ACC112 (cell line): ENCODE measurements around the gene CKAP5.

Experiments
- H2AFZ ChIP-seq: fragments of 200-600 bp; sonication (generic); one replicate; pipeline ENCODE4 v1.6.0; 2017; ENCODE audit warnings: antibody characterized with exemption, low read length; ENCODE audit not compliant: unreplicated experiment
- H3K27ac ChIP-seq: fragments of 200-600 bp; sonication (generic); 2 replicates; pipeline ENCODE4 v1.5.1; 2014; ENCODE audit warnings: low read depth, mild to moderate bottlenecking, antibody characterized with exemption, low read length, moderate library complexity
- H3K27me3 ChIP-seq: fragments of 200-600 bp; sonication (generic); 2 replicates; pipeline ENCODE4 v1.6.1; 2014; ENCODE audit warnings: mild to moderate bottlenecking, antibody characterized with exemption, low read length, moderate library complexity, mixed read lengths; ENCODE audit not compliant: insufficient read depth
- H3K36me3 ChIP-seq: fragments of 200-600 bp; sonication (generic); 2 replicates; pipeline ENCODE4 v1.6.1; 2016; ENCODE audit warnings: mild to moderate bottlenecking, antibody characterized with exemption, low read length, moderate library complexity, mixed read lengths; ENCODE audit not compliant: insufficient read depth
- H3K4me1 ChIP-seq: fragments of 200-600 bp; sonication (generic); one replicate; pipeline ENCODE4 v1.6.1; 2016; ENCODE audit warnings: low read length, mixed read lengths; ENCODE audit not compliant: insufficient read depth, unreplicated experiment, control insufficient read depth
- H3K4me3 ChIP-seq: fragments of 200-600 bp; sonication (generic); 2 replicates; pipeline ENCODE4 v1.5.1; 2014; ENCODE audit warnings: mild to moderate bottlenecking, low read depth, low read length
- H3K79me2 ChIP-seq: fragments of 200-600 bp; sonication (generic); one replicate; pipeline ENCODE4 v1.6.0; 2016; ENCODE audit warnings: low read length; ENCODE audit not compliant: control insufficient read depth, unreplicated experiment, insufficient read depth

CKAP5 gene

GRCh38 chr11:46700241-46701077, 145.6 kb downstream of the CKAP5 start, which contains the start of the genes ARHGAP1 and ZNF408:
TSS of gene ARHGAP1 (minus strand) at chr11:46700619. CDS start at chr11:46696107, 4,512 bp downstream.
TSS of gene ZNF408 (plus strand) at chr11:46701031. CDS start at chr11:46701048, 17 bp downstream.
- peak within 1 kb of the TSS; percentile 94 for H3K4me3 ChIP-seq
- 0 out of 2 replicates have a peak, but pooled peaks cover 5% of the 10 kb centered on the region for H3K36me3 ChIP-seq
- no peaks in the 10 kb centered on the region for H3K27me3 ChIP-seq
- peaks cover 21% of the 10 kb centered on the region for H3K4me1 ChIP-seq
- H3K27ac ChIP-seq = peak within 1 kb of the TSS; percentile 86
- H2AFZ ChIP-seq = peak within 1 kb of the TSS; percentile 83
- H3K79me2 ChIP-seq = peaks cover 51% of the 10 kb centered on the region

DNA sequence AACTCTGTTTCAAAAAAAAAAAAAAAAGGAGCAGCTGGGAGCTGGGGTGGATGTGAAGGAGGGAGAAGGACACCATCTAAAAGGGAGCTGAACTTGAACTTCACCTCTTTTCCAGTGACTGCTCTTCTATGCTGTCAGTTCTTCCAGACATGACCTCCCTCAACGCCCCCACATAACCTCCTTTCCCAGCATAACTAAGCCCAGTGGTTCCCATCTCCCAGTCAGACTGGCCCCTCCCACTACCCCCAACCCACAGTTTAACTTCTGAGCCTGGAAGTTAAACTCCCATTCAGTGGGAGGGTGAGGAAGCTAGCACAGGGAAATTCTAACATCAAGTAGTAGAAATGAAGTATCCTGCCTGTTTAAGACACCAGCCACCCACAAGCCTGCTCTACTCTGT, 147.5 kb downstream of the CKAP5 start:
- no peaks in the 10 kb centered on the region for H3K27me3 ChIP-seq
- peaks cover 21% of the 10 kb centered on the region for H3K4me1 ChIP-seq
- H2AFZ ChIP-seq = no peak overlapping the region
- H3K36me3 ChIP-seq = 0 out of 2 replicates have a peak, but pooled peaks cover 5% of the 10 kb centered on the region
- H3K27ac ChIP-seq = no peak overlapping the region
- peaks cover 47% of the 10 kb centered on the region for H3K79me2 ChIP-seq
- H3K4me3 ChIP-seq = peak overlapping the region; percentile 94

DNA sequence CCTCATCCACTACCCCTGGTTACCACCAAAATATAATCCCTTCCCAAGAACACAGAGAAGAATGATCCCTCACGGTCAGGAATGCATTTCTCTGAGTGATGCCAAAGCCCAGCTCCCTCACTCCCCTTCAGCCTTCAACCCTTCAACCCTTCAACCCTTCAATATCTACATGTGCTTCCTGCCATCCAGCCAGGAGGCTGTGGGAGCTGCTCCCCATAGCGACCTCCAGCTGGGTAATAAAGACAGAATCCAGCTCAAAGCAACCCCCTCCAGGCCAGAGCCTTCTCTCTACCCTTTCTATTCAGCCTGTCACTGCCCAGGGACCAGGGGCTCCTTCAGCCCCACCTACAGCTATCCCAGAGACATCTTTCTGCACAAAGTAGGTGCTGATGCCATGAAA, 148.4 kb downstream of the CKAP5 start:
- H2AFZ ChIP-seq = no peak overlapping the region
- no peak overlapping the region for H3K27ac ChIP-seq
- peaks cover 21% of the 10 kb centered on the region for H3K4me1 ChIP-seq
- H3K4me3 ChIP-seq = no peak overlapping the region
- H3K36me3 ChIP-seq = 0 out of 2 replicates have a peak, but pooled peaks cover 5% of the 10 kb centered on the region
- peaks cover 43% of the 10 kb centered on the region for H3K79me2 ChIP-seq
- H3K27me3 ChIP-seq = no peaks in the 10 kb centered on the region

DNA sequence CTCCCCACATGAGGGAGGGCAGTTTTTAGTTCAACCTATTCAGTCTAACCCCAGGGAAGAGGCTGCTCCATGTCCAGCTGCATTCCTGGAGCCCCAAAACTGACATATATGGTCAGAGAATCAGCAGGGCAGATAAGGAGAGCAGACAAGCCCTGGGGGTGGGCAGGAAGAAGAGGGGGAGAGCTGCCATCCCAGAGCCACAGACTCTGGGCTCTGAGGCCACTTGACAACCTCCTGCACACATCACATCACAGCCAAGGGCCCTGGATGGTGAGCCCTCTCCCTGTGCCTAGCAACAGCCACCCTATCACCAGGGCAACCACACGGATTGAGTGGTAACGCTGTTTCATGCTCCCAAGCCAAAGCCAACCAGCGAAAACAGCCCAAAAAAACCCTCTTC, 148.8 kb downstream of the CKAP5 start:
- Histone ChIP-seq H3K79me2 (peaks cover 39% of the 10 kb centered on the region), H3K4me3 (no peak overlapping the region), H3K4me1 (peaks cover 16% of the 10 kb centered on the region), H3K27ac (no peak overlapping the region), H2AFZ (no peak overlapping the region), H3K36me3 (0 out of 2 replicates have a peak, but pooled peaks cover under 1% of the 10 kb centered on the region), H3K27me3 (no peaks in the 10 kb centered on the region)

DNA sequence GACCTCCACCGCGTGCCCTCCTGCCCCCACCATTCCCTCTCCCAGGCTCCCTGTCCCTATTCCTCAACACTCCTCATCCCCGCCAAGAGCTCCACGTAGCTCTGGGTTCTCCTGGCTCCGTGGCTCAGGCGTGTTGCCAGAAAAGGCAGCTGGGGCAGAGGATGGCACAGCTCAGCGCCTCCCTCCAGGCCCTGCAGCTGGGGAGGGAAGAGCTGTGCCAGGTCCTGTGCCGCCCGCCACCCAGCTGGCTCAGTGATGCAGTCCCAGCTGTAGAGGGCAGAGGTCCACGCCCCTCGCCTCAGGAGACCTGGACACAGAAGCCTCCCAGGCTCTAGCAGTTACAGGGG, 149.9 kb downstream of the CKAP5 start:
- no peaks in the 10 kb centered on the region for H3K36me3 ChIP-seq
- no peak overlapping the region for H2AFZ ChIP-seq
- H3K27me3 ChIP-seq = no peaks in the 10 kb centered on the region
- peaks cover 15% of the 10 kb centered on the region for H3K4me1 ChIP-seq
- peaks cover 30% of the 10 kb centered on the region for H3K79me2 ChIP-seq
- H3K4me3 ChIP-seq = no peak overlapping the region
- H3K27ac ChIP-seq = no peak overlapping the region

DNA sequence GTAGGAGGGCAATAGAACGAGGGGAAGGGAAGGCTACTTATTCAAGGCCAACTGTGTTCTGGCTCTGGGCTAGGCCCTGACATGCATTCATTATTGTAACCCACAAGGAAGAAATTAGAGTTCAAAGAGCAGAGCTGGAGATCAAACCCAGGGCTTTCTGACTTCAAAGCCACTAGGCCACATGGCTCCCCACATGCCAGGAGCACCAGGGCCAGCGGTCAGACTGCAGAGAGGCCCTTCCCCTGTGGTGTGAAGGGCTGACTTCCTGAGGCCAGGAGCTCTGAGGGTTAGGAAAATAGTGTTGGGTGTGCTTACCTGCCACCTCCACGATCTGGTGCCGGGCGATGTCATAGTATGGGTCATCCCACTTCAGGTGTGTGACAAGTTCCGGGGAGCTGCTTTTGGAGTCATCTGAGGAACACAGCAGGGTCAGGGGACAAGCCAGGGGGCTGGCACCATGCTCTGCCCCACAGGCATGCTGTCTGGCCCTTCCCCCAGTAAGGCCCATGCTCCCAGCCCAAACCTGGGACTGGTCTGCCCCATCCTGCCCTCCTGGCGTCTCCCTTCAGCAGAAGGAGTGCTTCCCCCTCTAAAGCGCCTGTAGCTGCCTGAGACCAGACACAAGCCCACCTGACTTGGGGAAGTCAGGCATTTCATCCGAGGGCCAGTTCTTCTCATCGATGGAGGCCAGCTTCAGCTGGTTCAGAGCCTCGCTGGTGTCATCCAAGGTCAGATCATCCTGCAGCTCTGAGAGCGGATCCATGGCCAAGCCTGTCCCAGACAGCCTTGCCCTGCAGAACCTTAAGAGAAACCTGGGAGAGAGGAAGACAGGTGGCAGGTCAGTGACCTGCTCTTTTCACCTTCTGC, 150.5 kb downstream of the CKAP5 start:
- Histone ChIP-seq H2AFZ (no peak overlapping the region), H3K79me2 (peaks cover 26% of the 10 kb centered on the region), H3K27me3 (no peaks in the 10 kb centered on the region), H3K4me1 (peaks cover 15% of the 10 kb centered on the region), H3K27ac (no peak overlapping the region), H3K36me3 (no peaks in the 10 kb centered on the region), H3K4me3 (no peak overlapping the region)

- H3K36me3 ChIP-seq = no peaks in the 10 kb centered on the region
- no peak overlapping the region for H3K4me3 ChIP-seq
- H3K27me3 ChIP-seq = no peaks in the 10 kb centered on the region
- H3K79me2 ChIP-seq = peaks cover 24% of the 10 kb centered on the region
- no peak overlapping the region for H2AFZ ChIP-seq
- H3K4me1 ChIP-seq = peaks cover 15% of the 10 kb centered on the region
- no peak overlapping the region for H3K27ac ChIP-seq
Observed at GRCh38 chr11:46694607-46695006, 151.5 kb downstream of the CKAP5 start.

DNA sequence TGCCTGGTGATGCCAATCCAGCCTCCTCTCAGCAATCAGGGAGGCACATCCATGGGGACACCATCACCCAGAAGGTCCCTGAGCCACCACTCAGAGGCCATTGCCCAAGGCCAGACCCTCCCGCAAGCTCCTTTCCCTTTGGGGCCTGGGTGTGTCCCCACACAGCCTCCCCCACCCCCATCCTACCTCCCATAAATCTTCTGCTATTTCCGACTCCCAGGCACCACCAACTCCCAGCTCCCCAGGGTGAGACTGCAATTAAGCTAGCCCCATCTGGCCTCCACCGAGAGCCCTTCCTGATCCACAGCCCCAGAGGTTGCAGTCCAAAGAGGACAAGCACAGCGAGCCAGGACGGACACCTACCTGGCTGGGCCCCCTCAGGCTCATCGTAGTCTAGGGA, 152.0 kb downstream of the CKAP5 start:
- H3K27me3 ChIP-seq = no peaks in the 10 kb centered on the region
- peak overlapping the region; percentile 6; the same call in 1 of the 2 replicates for H3K27ac ChIP-seq
- no peak overlapping the region for H3K4me3 ChIP-seq
- peaks cover 20% of the 10 kb centered on the region for H3K79me2 ChIP-seq
- no peak overlapping the region for H2AFZ ChIP-seq
- H3K36me3 ChIP-seq = no peaks in the 10 kb centered on the region
- peaks cover 14% of the 10 kb centered on the region for H3K4me1 ChIP-seq

- no peaks in the 10 kb centered on the region for H3K36me3 ChIP-seq
- no peak overlapping the region for H2AFZ ChIP-seq
- H3K79me2 ChIP-seq = peaks cover 15% of the 10 kb centered on the region
- H3K27me3 ChIP-seq = no peaks in the 10 kb centered on the region
- H3K27ac ChIP-seq = peak overlapping the region; percentile 6; the same call in 1 of the 2 replicates
- H3K4me3 ChIP-seq = no peak overlapping the region
- H3K4me1 ChIP-seq = peaks cover 9% of the 10 kb centered on the region
Observed at GRCh38 chr11:46693597-46694012, 152.5 kb downstream of the CKAP5 start.
